Memory B cell (primary cell): ENCODE measurements around the gene ANKRD12.

Experiments
- ATAC-seq: fragments of 150-1000 bp; cut with Tn5 transposase; 2 replicates; pipeline ENCODE4 v1.10.0; 2021; ENCODE audit warnings: low read depth, mild to moderate bottlenecking, moderate library complexity
- DNase-seq, 2 donors: peaks; one replicate each; pipeline ENCODE4 v3.0.0; 2022; ENCODE audit warnings: low spot score in 2 of 2
- H3K27ac Mint-ChIP-seq: one replicate; pipeline ENCODE4 v1.8.0; 2022; ENCODE audit warnings: mild to moderate bottlenecking, moderate library complexity, mixed read lengths
- H3K27me3 Mint-ChIP-seq: one replicate; pipeline ENCODE4 v1.8.0; 2022; ENCODE audit warnings: mixed read lengths
- H3K36me3 Mint-ChIP-seq: one replicate; pipeline ENCODE4 v1.8.0; 2022; ENCODE audit warnings: mild to moderate bottlenecking, mixed read lengths
- H3K4me1 Mint-ChIP-seq: one replicate; pipeline ENCODE4 v1.8.0; 2022; ENCODE audit warnings: mixed read lengths
- H3K4me3 Mint-ChIP-seq: one replicate; pipeline ENCODE4 v1.8.0; 2022; ENCODE audit warnings: mild to moderate bottlenecking, moderate library complexity, mixed read lengths
- H3K9me3 Mint-ChIP-seq: one replicate; pipeline ENCODE4 v1.8.0; 2022; ENCODE audit warnings: mixed read lengths

The ANKRD12 gene

GRCh38 chr18:9173770-9174233, 37.2 kb downstream of the ANKRD12 start:
- DNase-seq (no peak), ATAC-seq (no peak)
- Mint-ChIP-seq H3K27me3 (no peaks in the 10 kb centered on the region), H3K4me3 (no peak overlapping the region), H3K27ac (no peak overlapping the region), H3K9me3 (peaks cover 2% of the 10 kb centered on the region), H3K36me3 (peaks cover 21% of the 10 kb centered on the region), H3K4me1 (peaks cover 57% of the 10 kb centered on the region)

- H3K4me3 Mint-ChIP-seq = no peak overlapping the region
These were observed 37.7 kb downstream of the ANKRD12 start for GRCh38 chr18:9174302-9174701.

GRCh38 chr18:9175115-9175514, 38.5 kb downstream of the ANKRD12 start:
- H3K4me1 Mint-ChIP-seq = peaks cover 54% of the 10 kb centered on the region
- peak overlapping the region; percentile 15 for H3K27ac Mint-ChIP-seq
- ATAC-seq = peak; percentile 75
- no peak overlapping the region for H3K4me3 Mint-ChIP-seq
- H3K36me3 Mint-ChIP-seq = peaks cover 16% of the 10 kb centered on the region
- H3K9me3 Mint-ChIP-seq = no peaks in the 10 kb centered on the region
- H3K27me3 Mint-ChIP-seq = no peaks in the 10 kb centered on the region
- no peak for DNase-seq

More at GRCh38 chr18:9174302-9174701, 37.7 kb downstream of the ANKRD12 start:
- Mint-ChIP-seq H3K36me3 (peaks cover 19% of the 10 kb centered on the region), H3K9me3 (no peaks in the 10 kb centered on the region), H3K27ac (peak overlapping the region; percentile 15), H3K27me3 (no peaks in the 10 kb centered on the region), H3K4me1 (peaks cover 55% of the 10 kb centered on the region)
- ATAC-seq (no peak), DNase-seq (no peak)

- no peak overlapping the region for H3K4me3 Mint-ChIP-seq
- DNase-seq = no peak
- peaks cover 8% of the 10 kb centered on the region for H3K36me3 Mint-ChIP-seq
- no peaks in the 10 kb centered on the region for H3K9me3 Mint-ChIP-seq
- no peak for ATAC-seq
- no peaks in the 10 kb centered on the region for H3K27me3 Mint-ChIP-seq
- H3K27ac Mint-ChIP-seq = no peak overlapping the region
- H3K4me1 Mint-ChIP-seq = peaks cover 49% of the 10 kb centered on the region
These were observed 40.5 kb downstream of the ANKRD12 start for GRCh38 chr18:9177031-9177430.

- DNase-seq (no peak), ATAC-seq (no peak)
- Mint-ChIP-seq H3K4me3 (no peak overlapping the region), H3K27ac (peak overlapping the region; percentile 4), H3K36me3 (peaks cover 8% of the 10 kb centered on the region), H3K9me3 (no peaks in the 10 kb centered on the region), H3K4me1 (peaks cover 45% of the 10 kb centered on the region), H3K27me3 (no peaks in the 10 kb centered on the region)
These were observed 40.9 kb downstream of the ANKRD12 start for GRCh38 chr18:9177466-9177865.

- peaks cover 16% of the 10 kb centered on the region for H3K36me3 Mint-ChIP-seq
- no peak overlapping the region for H3K27ac Mint-ChIP-seq
- no peak for ATAC-seq
- no peak for DNase-seq
- no peaks in the 10 kb centered on the region for H3K27me3 Mint-ChIP-seq
- H3K9me3 Mint-ChIP-seq = no peaks in the 10 kb centered on the region
- peaks cover 38% of the 10 kb centered on the region for H3K4me1 Mint-ChIP-seq
- no peak overlapping the region for H3K4me3 Mint-ChIP-seq
These were observed 42.0 kb downstream of the ANKRD12 start for GRCh38 chr18:9178557-9178956.

- no peak for ATAC-seq
- DNase-seq = no peak
- Mint-ChIP-seq H3K36me3 (peaks cover 21% of the 10 kb centered on the region), H3K27ac (peak overlapping the region; percentile 83), H3K27me3 (no peaks in the 10 kb centered on the region), H3K4me3 (no peak overlapping the region), H3K4me1 (peaks cover 35% of the 10 kb centered on the region), H3K9me3 (peaks cover 3% of the 10 kb centered on the region)
These were observed 44.7 kb downstream of the ANKRD12 start for GRCh38 chr18:9181275-9181674.

GRCh38 chr18:9182852-9183399, 46.3 kb downstream of the ANKRD12 start:
- Mint-ChIP-seq H3K36me3 (peaks cover 24% of the 10 kb centered on the region), H3K27me3 (no peaks in the 10 kb centered on the region), H3K27ac (peak overlapping the region; percentile 80), H3K4me1 (peaks cover 28% of the 10 kb centered on the region), H3K9me3 (peaks cover 3% of the 10 kb centered on the region), H3K4me3 (no peak overlapping the region)
- ATAC-seq (no peak), DNase-seq (no peak)

GRCh38 chr18:9184998-9185613, 48.5 kb downstream of the ANKRD12 start:
- peak; percentile 48 for ATAC-seq
- Mint-ChIP-seq H3K27me3 (no peaks in the 10 kb centered on the region), H3K4me3 (peak overlapping the region; percentile 58), H3K36me3 (peaks cover 28% of the 10 kb centered on the region), H3K27ac (peak overlapping the region; percentile 76), H3K4me1 (peaks cover 22% of the 10 kb centered on the region), H3K9me3 (peaks cover 3% of the 10 kb centered on the region)
- no peak for DNase-seq

GRCh38 chr18:9188359-9189231, 52.0 kb downstream of the ANKRD12 start:
- Mint-ChIP-seq H3K27ac (no peak overlapping the region), H3K9me3 (peaks cover 3% of the 10 kb centered on the region), H3K4me3 (no peak overlapping the region), H3K4me1 (peaks cover 24% of the 10 kb centered on the region), H3K27me3 (no peaks in the 10 kb centered on the region), H3K36me3 (peaks cover 34% of the 10 kb centered on the region)
- ATAC-seq (no peak), DNase-seq (no peak)

- Mint-ChIP-seq H3K4me3 (no peak overlapping the region), H3K36me3 (peaks cover 35% of the 10 kb centered on the region), H3K27ac (no peak overlapping the region), H3K9me3 (peaks cover 3% of the 10 kb centered on the region), H3K27me3 (no peaks in the 10 kb centered on the region), H3K4me1 (peaks cover 25% of the 10 kb centered on the region)
- ATAC-seq (no peak), DNase-seq (no peak)
These were observed 52.9 kb downstream of the ANKRD12 start for GRCh38 chr18:9189491-9189890.

- ATAC-seq = no peak
- Mint-ChIP-seq H3K27ac (no peak overlapping the region), H3K9me3 (no peaks in the 10 kb centered on the region), H3K4me1 (peaks cover 16% of the 10 kb centered on the region), H3K4me3 (no peak overlapping the region), H3K27me3 (no peaks in the 10 kb centered on the region), H3K36me3 (peaks cover 29% of the 10 kb centered on the region)
- DNase-seq = no peak
These were observed 55.2 kb downstream of the ANKRD12 start for GRCh38 chr18:9191658-9192256.

GRCh38 chr18:9193031-9193430, 56.5 kb downstream of the ANKRD12 start:
- peaks cover 16% of the 10 kb centered on the region for H3K4me1 Mint-ChIP-seq
- ATAC-seq = no peak
- peaks cover 30% of the 10 kb centered on the region for H3K36me3 Mint-ChIP-seq
- H3K27ac Mint-ChIP-seq = peak overlapping the region; percentile 83
- no peaks in the 10 kb centered on the region for H3K27me3 Mint-ChIP-seq
- DNase-seq = no peak
- no peak overlapping the region for H3K4me3 Mint-ChIP-seq
- no peaks in the 10 kb centered on the region for H3K9me3 Mint-ChIP-seq

- ATAC-seq = no peak
- H3K27ac Mint-ChIP-seq = no peak overlapping the region
- H3K27me3 Mint-ChIP-seq = no peaks in the 10 kb centered on the region
- peaks cover 25% of the 10 kb centered on the region for H3K36me3 Mint-ChIP-seq
- no peaks in the 10 kb centered on the region for H3K9me3 Mint-ChIP-seq
- DNase-seq = no peak
- H3K4me1 Mint-ChIP-seq = peaks cover 12% of the 10 kb centered on the region
- no peak overlapping the region for H3K4me3 Mint-ChIP-seq
These were observed 60.0 kb downstream of the ANKRD12 start for GRCh38 chr18:9196568-9196967.
